IMR-90 (cell line): ENCODE measurements around the gene SLC25A24. TPM values are rescaled to one million over a fixed set of nuclear protein-coding genes. Genes with fewer than 3 reads are reported as not detected.
A peak's percentile ranks its signal among the peaks of the same experiment; 100 is the strongest.

Experiments used
- ATAC-seq: fragments of 200-7000 bp; cut with Tn5 transposase; 2 replicates; pipeline ENCODE4 v1.9.1; 2020; ENCODE audit warnings: low read depth, mild to moderate bottlenecking, moderate library complexity
- BruUV-seq: library from RNA; stranded (reverse); fragments of 400-500 nt; replicated peaks from 2 replicates; lab custom pipeline; 2021; lab: Mats Ljungman, UMichigan
- CTCF ChIA-PET: fragments of 300-600 bp; formaldehyde crosslinking; extraction: SDS; loops from one replicate; lab custom pipeline; 2021; ENCODE audit warnings: antibody characterized with exemption; lab: Yijun Ruan, JAX
- POLR2A ChIA-PET: fragments of 300-600 bp; sonication (Branson Sonifier 250); formaldehyde crosslinking; loops from one replicate; lab custom pipeline; 2022; ENCODE audit warnings: antibody characterized with exemption; ENCODE audit not compliant: unreplicated experiment; lab: Charles Lee
- DNase-seq: peaks from one replicate; pipeline ENCODE4 v3.0.0; 2013
- H2AFZ ChIP-seq: replicated peaks from 2 replicates; pipeline ENCODE3; 2013; ENCODE audit warnings: low read length, mild to moderate bottlenecking; ENCODE audit not compliant: poor library complexity
- H2AK5ac ChIP-seq: 2 replicates; pipeline ENCODE4 v1.6.1; 2013; ENCODE audit warnings: low read depth, low read length, inconsistent platforms
- H2AK9ac ChIP-seq: replicated peaks from 2 replicates; pipeline ENCODE3; 2013; ENCODE audit warnings: mild to moderate bottlenecking, low read depth, low read length, moderate library complexity; ENCODE audit not compliant: poor library complexity
- H2BK120ac ChIP-seq: 2 replicates; pipeline ENCODE4 v1.6.1; 2013; ENCODE audit warnings: low read depth, low read length, inconsistent platforms
- H2BK15ac ChIP-seq: 3 replicates; pipeline ENCODE4 v1.6.1; 2013; ENCODE audit warnings: low read depth, low read length, inconsistent platforms
- H2BK20ac ChIP-seq: 2 replicates; pipeline ENCODE4 v1.6.1; 2013; ENCODE audit warnings: low read depth, mild to moderate bottlenecking, inconsistent platforms, low read length, moderate library complexity
- H2BK5ac ChIP-seq: 2 replicates; pipeline ENCODE4 v1.6.1; 2013; ENCODE audit warnings: mild to moderate bottlenecking, low read depth, low read length, inconsistent platforms; ENCODE audit not compliant: poor library complexity, severe bottlenecking
- H3K14ac ChIP-seq: replicated peaks from 2 replicates; pipeline ENCODE4 v1.6.1; 2013; ENCODE audit warnings: low read depth, low read length, inconsistent platforms
- H3K18ac ChIP-seq: 2 replicates; pipeline ENCODE4 v1.6.1; 2013; ENCODE audit warnings: low read depth, low read length, control low read depth
- H3K23ac ChIP-seq: 2 replicates; pipeline ENCODE4 v1.6.1; 2013; ENCODE audit warnings: low read depth, low read length, inconsistent platforms
- H3K27ac ChIP-seq: 2 replicates; pipeline ENCODE4 v1.5.1; 2013; ENCODE audit warnings: mild to moderate bottlenecking, control low read depth, low read length; ENCODE audit not compliant: insufficient read depth
- H3K27me3 ChIP-seq: 2 replicates; pipeline ENCODE4 v1.6.1; 2013; ENCODE audit warnings: low read length; ENCODE audit not compliant: control insufficient read depth, insufficient read depth
- H3K36me3 ChIP-seq: 2 replicates; pipeline ENCODE4 v1.6.1; 2013; ENCODE audit warnings: low read length, mixed read lengths; ENCODE audit not compliant: control insufficient read depth, insufficient read depth
- H3K4ac ChIP-seq: 2 replicates; pipeline ENCODE4 v1.6.1; 2013; ENCODE audit warnings: low read depth, low read length, inconsistent platforms
- H3K4me1 ChIP-seq: 2 replicates; pipeline ENCODE4 v1.6.1; 2013; ENCODE audit warnings: low read length, mixed read lengths; ENCODE audit not compliant: control insufficient read depth, insufficient read depth
- H3K4me2 ChIP-seq: 2 replicates; pipeline ENCODE4 v1.6.1; 2013; ENCODE audit warnings: low read depth, mild to moderate bottlenecking, control low read depth, low read length, moderate library complexity
- H3K4me3 ChIP-seq: 2 replicates; pipeline ENCODE4 v1.5.1; 2013; ENCODE audit warnings: low read depth, mild to moderate bottlenecking, control low read depth, low read length, moderate library complexity; ENCODE audit not compliant: insufficient read depth
- H3K56ac ChIP-seq: 2 replicates; pipeline ENCODE4 v1.6.1; 2013; ENCODE audit warnings: low read length, inconsistent platforms; ENCODE audit not compliant: insufficient read depth; ENCODE audit errors: extremely low read depth
- H3K79me1 ChIP-seq, 2 experiments: 2 replicates each; pipeline ENCODE4 v1.6.1; 2013; ENCODE audit warnings: low read length in 2 of 2, inconsistent platforms in 1 of 2, low read depth in 1 of 2
- H3K9ac ChIP-seq: 2 replicates; pipeline ENCODE4 v1.6.1; 2013; ENCODE audit warnings: low read depth, low read length, control low read depth
- H3K9me1 ChIP-seq: 2 replicates; pipeline ENCODE4 v1.6.1; 2013; ENCODE audit warnings: low read length, inconsistent platforms; ENCODE audit not compliant: insufficient read depth
- H3K9me3 ChIP-seq: 2 replicates; pipeline ENCODE4 v1.6.1; 2013; ENCODE audit warnings: low read length; ENCODE audit not compliant: control insufficient read depth, insufficient read depth
- H4K20me1 ChIP-seq: 2 replicates; pipeline ENCODE4 v1.6.1; 2013; ENCODE audit warnings: low read length, inconsistent platforms; ENCODE audit not compliant: insufficient read depth
- H4K5ac ChIP-seq: 2 replicates; pipeline ENCODE4 v1.6.1; 2013; ENCODE audit warnings: mild to moderate bottlenecking, low read depth, low read length, control low read depth
- H4K8ac ChIP-seq, 2 experiments: 2 replicates each; pipeline ENCODE4 v1.6.1; 2013; ENCODE audit warnings: low read depth in 2 of 2, low read length in 2 of 2, control low read depth in 1 of 2, inconsistent platforms in 1 of 2
- H4K91ac ChIP-seq: 2 replicates; pipeline ENCODE4 v1.6.1; 2013; ENCODE audit warnings: low read depth, low read length, inconsistent platforms; ENCODE audit not compliant: insufficient read depth
- BHLHE40 ChIP-seq: fragments of 150-350 bp; IDR thresholded peaks from 2 replicates; pipeline ENCODE4 v1.6.1; 2016; ENCODE audit warnings: mild to moderate bottlenecking, low read depth, low read length
- RFX5 ChIP-seq: IDR thresholded peaks from 2 replicates; pipeline ENCODE4 v1.8.0; 2012; ENCODE audit warnings: low read depth, mild to moderate bottlenecking, low read length, moderate library complexity
- WGBS, 2 experiments: methylation state at CpG; one replicate each; pipeline versions ENCODE4 v1.1.5 to v1.1.7; 2013; ENCODE audit warnings: missing lambda C conversion rate in 2 of 2; ENCODE audit not compliant: insufficient read length in 1 of 2; ENCODE audit errors: extremely low coverage in 2 of 2; 5-methylcytosine and 5-hydroxymethylcytosine counted together
- dilution Hi-C: fragments of 300-500 bp; cut with HindIII; formaldehyde crosslinking; loops from one replicate; pipeline ENCODE4 v1.14.3; 2018; ENCODE audit warnings: low sequenced_read_pairs; ENCODE audit not compliant: unreplicated experiment
- in situ Hi-C: fragments of 300-500 bp; cut with MboI; formaldehyde crosslinking; loops from 3 replicates; pipeline ENCODE4 v1.14.3; 2019; ENCODE audit warnings: low sequenced_read_pairs, inconsistent platforms, mixed read lengths
- intact Hi-C: fragments of 100-400 bp; cut with micrococcal nuclease; formaldehyde crosslinking; loops from 2 replicates; pipeline ENCODE4 v1.10.0; 2022
- polyA plus RNA-seq, 3 experiments: library from polyadenylated mRNA; depleted of rRNA; stranded (reverse); fragments of >200 nt; gene quantifications; 2 replicates each; pipeline ENCODE4 v1.2.3, GENCODE V29; 2012; ENCODE audit warnings: low replicate concordance in 1 of 3
- total RNA-seq: library from RNA; depleted of rRNA; stranded (reverse); fragments of >200 nt; gene quantifications from 2 replicates; pipeline ENCODE4 v1.2.3, GENCODE V29; 2012

SLC25A24 gene
- total and polyA plus RNA-seq, 2 of the 4 experiments (the other 2 are of a cell fraction) = 19.4 to 20.4 TPM

DNA sequence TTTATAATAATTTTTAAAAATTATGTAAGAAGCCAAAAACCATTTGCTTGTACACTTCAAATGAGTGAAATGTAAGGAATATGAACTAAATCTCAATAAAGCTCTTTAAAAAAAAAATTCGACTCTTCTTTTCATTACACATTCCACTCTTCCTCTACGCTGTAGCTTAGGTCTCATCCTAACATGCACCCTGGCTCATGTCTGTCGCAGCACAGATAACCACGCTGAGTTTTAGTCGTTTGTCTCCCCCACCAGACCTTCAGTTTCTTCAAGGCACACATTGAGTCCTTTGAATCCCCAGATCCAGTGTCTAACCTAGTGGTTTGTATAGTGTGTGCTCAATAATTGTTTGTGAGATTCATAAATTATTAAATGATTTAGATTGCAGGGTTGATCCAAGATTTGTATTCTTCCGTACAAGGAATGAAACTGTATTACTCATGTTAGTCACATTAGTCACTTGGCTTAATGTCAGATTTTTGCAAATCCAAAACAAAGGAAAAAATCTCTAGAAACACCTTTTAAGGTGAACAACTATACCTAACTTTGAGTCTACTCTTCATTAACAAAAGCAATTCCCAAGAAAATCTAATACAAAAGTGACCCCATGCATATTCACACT lies 57.3 kb downstream of the SLC25A24 start (continued):
- TF ChIP-seq BHLHE40 = no peak

DNA sequence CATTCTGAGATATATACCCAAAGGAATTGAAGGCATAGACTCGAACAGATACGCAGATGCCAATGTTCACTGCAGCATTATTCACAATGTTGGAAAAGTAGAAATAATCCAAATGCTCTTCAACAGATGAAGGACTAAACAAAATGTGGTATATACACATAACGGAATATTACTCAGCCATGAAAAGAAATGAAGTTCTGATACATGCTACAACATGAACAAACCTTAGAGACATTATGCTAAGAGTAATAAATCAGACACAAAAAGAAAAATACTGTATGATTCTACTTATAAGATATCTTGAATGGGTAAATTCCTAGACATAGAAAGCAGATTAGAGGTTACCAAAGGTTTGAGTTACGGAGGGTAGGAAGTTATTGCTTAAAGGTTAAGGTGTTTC lies 57.9 kb downstream of the SLC25A24 start:
- 0 out of 2 replicates have a peak, but pooled peaks cover 3% of the 10 kb centered on the region for H3K9me1 ChIP-seq
- ATAC-seq (no peak), DNase-seq (no peak)
- H3K18ac ChIP-seq = peak overlapping the region; percentile 59; the same call in 1 of the 2 replicates
- dilution Hi-C loops (no loop called here), intact Hi-C loops (no loop called here), in situ Hi-C loops (no loop called here)
- no peak overlapping the region for H3K4ac ChIP-seq
- H2AK5ac ChIP-seq = no peak overlapping the region
- H2AK9ac ChIP-seq = no peak overlapping the region
- no TSS peak for BruUV-seq
- H2BK5ac ChIP-seq = peak overlapping the region; percentile 15
- CTCF ChIA-PET = no interaction called here
- no peak overlapping the region for H3K9ac ChIP-seq
- no peak overlapping the region for H3K23ac ChIP-seq
- H3K4me1 ChIP-seq = peaks cover 2% of the 10 kb centered on the region
- H2AFZ ChIP-seq = no peak overlapping the region
- TF ChIP-seq RFX5 = no peak
- H3K14ac ChIP-seq = no peak overlapping the region
- no peak overlapping the region for H3K56ac ChIP-seq
- no peaks in the 10 kb centered on the region; the same call in 1 of the 2 replicates for H4K20me1 ChIP-seq
- no peak overlapping the region for H3K4me3 ChIP-seq
- POLR2A ChIA-PET = interaction anchor here (0.6 kb wide), 1 partner anchor 1501 kb away, joined by 3 read pairs; no protein-coding TSS in a partner anchor
- H3K4me2 ChIP-seq = no peak overlapping the region
- no peak overlapping the region for H2BK15ac ChIP-seq
- H2BK120ac ChIP-seq = no peak overlapping the region
- no peaks in the 10 kb centered on the region for H3K27me3 ChIP-seq
- H4K91ac ChIP-seq = no peak overlapping the region
- peaks cover 9 to 21% of the 10 kb centered on the region in 2 experiments for H3K79me1 ChIP-seq
- peaks cover 11% of the 10 kb centered on the region for H3K36me3 ChIP-seq
- H2BK20ac ChIP-seq = no peak overlapping the region
- no peaks in the 10 kb centered on the region for H3K9me3 ChIP-seq
- H4K5ac ChIP-seq = no peak overlapping the region
- WGBS, 2 experiments = no CpG with 5 or more reads among the region's 4 CpGs
- H3K27ac ChIP-seq = no peak overlapping the region
- H4K8ac ChIP-seq = no peak overlapping the region
